Measurements from ENCODE around the gene KCNJ14.

KCNJ14 gene

GRCh38 chr19:48436586-48436985 lies 18.8 kb upstream of the KCNJ14 start:
- H3K4me1 ChIP-seq (ENCODE audit: insufficient read depth, low read length), result no peaks in the 10 kb centered on the region
- no peaks in the 10 kb centered on the region for H3K79me2 ChIP-seq (ENCODE audit: insufficient read depth, low read length)
- ATAC-seq (ENCODE audit: insufficient read depth, low read depth), result no peak
- no peak overlapping the region for H3K9ac ChIP-seq (ENCODE audit: low read depth, low read length)
- H3K27ac ChIP-seq (ENCODE audit: low read length), result no peak overlapping the region
- H3K36me3 ChIP-seq (ENCODE audit: insufficient read depth, low read length), result no peaks in the 10 kb centered on the region
- H3K4me2 ChIP-seq (ENCODE audit: insufficient read depth, low read length), result no peak overlapping the region
- H4K20me1 ChIP-seq (ENCODE audit: insufficient read depth, low read length), result no peaks in the 10 kb centered on the region
- no peaks in the 10 kb centered on the region for H3K9me3 ChIP-seq (ENCODE audit: insufficient read depth, low read length, severe bottlenecking)
- H3K4me3 ChIP-seq (ENCODE audit: low read depth in 1 of 2, low read length in 2 of 2), result no peak overlapping the region
- no peak for DNase-seq
- no peaks in the 10 kb centered on the region for H3K27me3 ChIP-seq (ENCODE audit: insufficient read depth, low read length, poor library complexity)
- TF ChIP-seq EZH2 (IDR thresholded peaks at IDR 0.05; ENCODE audit: borderline replicate concordance, low read depth, low read length, severe bottlenecking), result no peak
- H2AFZ ChIP-seq (ENCODE audit: low read depth, low read length), result no peak overlapping the region

DNA sequence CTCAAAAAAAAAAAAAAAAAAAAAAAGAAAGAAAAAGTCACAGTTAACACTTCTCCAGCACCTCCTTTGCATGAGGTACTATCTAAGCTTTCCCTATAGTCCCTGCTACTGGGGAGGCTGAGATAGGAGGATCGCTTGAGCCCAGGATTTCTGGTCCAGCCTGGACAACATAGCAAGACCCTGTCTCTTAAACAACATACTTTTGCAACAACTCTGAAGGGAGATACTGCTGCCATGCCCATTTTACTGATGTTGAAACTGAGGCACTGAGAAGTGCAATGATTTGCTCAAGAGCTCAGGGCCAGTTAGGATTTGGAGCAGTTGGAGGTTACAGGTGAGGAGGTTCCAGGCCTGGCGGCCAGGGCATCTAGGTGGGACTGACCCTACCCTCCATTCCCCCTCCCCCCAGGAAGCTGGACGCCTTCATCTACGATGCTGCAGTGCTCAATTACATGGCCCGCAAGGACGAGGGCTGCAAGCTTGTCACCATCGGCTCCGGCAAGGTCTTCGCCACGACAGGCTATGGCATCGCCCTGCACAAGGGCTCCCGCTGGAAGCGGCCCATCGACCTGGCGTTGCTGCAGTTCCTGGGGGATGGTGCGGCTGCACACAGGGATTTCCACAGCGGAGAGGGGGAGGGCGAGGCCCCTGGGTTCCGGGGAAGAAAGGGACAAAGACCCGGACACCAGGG lies 13.9 kb upstream of the KCNJ14 start:
- Histone ChIP-seq H3K27me3 (ENCODE audit: insufficient read depth, low read length, poor library complexity) (no peaks in the 10 kb centered on the region), H3K79me2 (ENCODE audit: insufficient read depth, low read length) (peaks cover 14% of the 10 kb centered on the region), H3K4me2 (ENCODE audit: insufficient read depth, low read length) (no peak overlapping the region), H3K4me1 (ENCODE audit: insufficient read depth, low read length) (peaks cover 18% of the 10 kb centered on the region), H3K27ac (ENCODE audit: low read length) (no peak overlapping the region), H3K9me3 (ENCODE audit: insufficient read depth, low read length, severe bottlenecking) (no peaks in the 10 kb centered on the region), H3K36me3 (ENCODE audit: insufficient read depth, low read length) (peaks cover 6% of the 10 kb centered on the region), H3K9ac (ENCODE audit: low read depth, low read length) (no peak overlapping the region), H2AFZ (ENCODE audit: low read depth, low read length) (no peak overlapping the region), H4K20me1 (ENCODE audit: insufficient read depth, low read length) (no peaks in the 10 kb centered on the region), H3K4me3 (ENCODE audit: low read depth in 1 of 2, low read length in 2 of 2) (no peak overlapping the region)
- no peak for TF ChIP-seq EZH2 (IDR thresholded peaks at IDR 0.05; ENCODE audit: borderline replicate concordance, low read depth, low read length, severe bottlenecking)
- TF ChIP-seq, protein P1, sequence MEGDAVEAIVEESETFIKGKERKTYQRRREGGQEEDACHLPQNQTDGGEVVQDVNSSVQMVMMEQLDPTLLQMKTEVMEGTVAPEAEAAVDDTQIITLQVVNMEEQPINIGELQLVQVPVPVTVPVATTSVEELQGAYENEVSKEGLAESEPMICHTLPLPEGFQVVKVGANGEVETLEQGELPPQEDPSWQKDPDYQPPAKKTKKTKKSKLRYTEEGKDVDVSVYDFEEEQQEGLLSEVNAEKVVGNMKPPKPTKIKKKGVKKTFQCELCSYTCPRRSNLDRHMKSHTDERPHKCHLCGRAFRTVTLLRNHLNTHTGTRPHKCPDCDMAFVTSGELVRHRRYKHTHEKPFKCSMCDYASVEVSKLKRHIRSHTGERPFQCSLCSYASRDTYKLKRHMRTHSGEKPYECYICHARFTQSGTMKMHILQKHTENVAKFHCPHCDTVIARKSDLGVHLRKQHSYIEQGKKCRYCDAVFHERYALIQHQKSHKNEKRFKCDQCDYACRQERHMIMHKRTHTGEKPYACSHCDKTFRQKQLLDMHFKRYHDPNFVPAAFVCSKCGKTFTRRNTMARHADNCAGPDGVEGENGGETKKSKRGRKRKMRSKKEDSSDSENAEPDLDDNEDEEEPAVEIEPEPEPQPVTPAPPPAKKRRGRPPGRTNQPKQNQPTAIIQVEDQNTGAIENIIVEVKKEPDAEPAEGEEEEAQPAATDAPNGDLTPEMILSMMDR (IDR thresholded peaks at IDR 0.05; ENCODE audit: borderline replicate concordance, extremely low read depth, low read length, poor library complexity, severe bottlenecking), result no peak
- ATAC-seq (ENCODE audit: insufficient read depth, low read depth) (no peak), DNase-seq (no peak)

DNA sequence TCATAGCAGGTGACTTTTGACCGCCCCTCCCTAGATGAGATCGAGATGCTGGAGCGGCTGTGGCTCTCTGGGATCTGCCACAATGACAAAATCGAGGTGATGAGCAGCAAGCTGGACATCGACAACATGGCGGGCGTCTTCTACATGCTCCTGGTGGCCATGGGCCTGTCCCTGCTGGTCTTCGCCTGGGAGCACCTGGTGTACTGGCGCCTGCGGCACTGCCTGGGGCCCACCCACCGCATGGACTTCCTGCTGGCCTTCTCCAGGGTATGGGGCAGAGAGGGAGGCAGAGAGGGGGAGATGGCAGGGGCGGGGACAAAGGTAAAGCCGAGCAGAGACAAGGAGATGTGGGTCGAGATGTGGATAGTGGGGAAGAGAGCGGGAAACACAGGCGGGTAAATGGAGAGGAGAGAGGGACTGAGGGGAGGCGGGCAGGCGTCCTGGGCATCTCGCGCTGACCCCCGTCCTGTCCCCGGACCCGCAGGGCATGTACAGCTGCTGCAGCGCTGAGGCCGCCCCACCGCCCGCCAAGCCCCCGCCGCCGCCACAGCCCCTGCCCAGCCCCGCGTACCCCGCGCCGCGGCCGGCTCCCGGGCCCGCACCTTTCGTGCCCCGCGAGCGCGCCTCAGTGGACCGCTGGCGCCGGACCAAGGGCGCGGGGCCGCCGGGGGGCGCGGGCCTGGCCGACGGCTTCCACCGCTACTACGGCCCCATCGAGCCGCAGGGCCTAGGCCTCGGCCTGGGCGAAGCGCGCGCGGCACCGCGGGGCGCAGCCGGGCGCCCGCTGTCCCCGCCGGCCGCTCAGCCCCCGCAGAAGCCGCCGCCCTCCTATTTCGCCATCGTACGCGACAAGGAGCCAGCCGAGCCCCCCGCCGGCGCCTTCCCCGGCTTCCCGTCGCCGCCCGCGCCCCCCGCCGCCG lies 13.0 kb upstream of the KCNJ14 start:
- H3K9me3 ChIP-seq (ENCODE audit: insufficient read depth, low read length, severe bottlenecking), result no peaks in the 10 kb centered on the region
- H3K79me2 ChIP-seq (ENCODE audit: insufficient read depth, low read length), result peaks cover 21% of the 10 kb centered on the region
- H4K20me1 ChIP-seq (ENCODE audit: insufficient read depth, low read length), result no peaks in the 10 kb centered on the region
- H3K4me2 ChIP-seq (ENCODE audit: insufficient read depth, low read length), result no peak overlapping the region
- H3K36me3 ChIP-seq (ENCODE audit: insufficient read depth, low read length), result peaks cover 12% of the 10 kb centered on the region
- peaks cover 27% of the 10 kb centered on the region for H3K4me1 ChIP-seq (ENCODE audit: insufficient read depth, low read length)
- H3K27ac ChIP-seq (ENCODE audit: low read length), result no peak overlapping the region
- H3K4me3 ChIP-seq (ENCODE audit: low read depth in 1 of 2, low read length in 2 of 2), result no peak overlapping the region
- no peaks in the 10 kb centered on the region for H3K27me3 ChIP-seq (ENCODE audit: insufficient read depth, low read length, poor library complexity)
- H3K9ac ChIP-seq (ENCODE audit: low read depth, low read length), result no peak overlapping the region
- TF ChIP-seq, protein P1 (IDR thresholded peaks at IDR 0.05; ENCODE audit: borderline replicate concordance, extremely low read depth, low read length, poor library complexity, severe bottlenecking), result no peak
- TF ChIP-seq EZH2 (IDR thresholded peaks at IDR 0.05; ENCODE audit: borderline replicate concordance, low read depth, low read length, severe bottlenecking), result no peak
- H2AFZ ChIP-seq (ENCODE audit: low read depth, low read length), result no peak overlapping the region
- ATAC-seq (ENCODE audit: insufficient read depth, low read depth) (no peak), DNase-seq (no peak)

DNA sequence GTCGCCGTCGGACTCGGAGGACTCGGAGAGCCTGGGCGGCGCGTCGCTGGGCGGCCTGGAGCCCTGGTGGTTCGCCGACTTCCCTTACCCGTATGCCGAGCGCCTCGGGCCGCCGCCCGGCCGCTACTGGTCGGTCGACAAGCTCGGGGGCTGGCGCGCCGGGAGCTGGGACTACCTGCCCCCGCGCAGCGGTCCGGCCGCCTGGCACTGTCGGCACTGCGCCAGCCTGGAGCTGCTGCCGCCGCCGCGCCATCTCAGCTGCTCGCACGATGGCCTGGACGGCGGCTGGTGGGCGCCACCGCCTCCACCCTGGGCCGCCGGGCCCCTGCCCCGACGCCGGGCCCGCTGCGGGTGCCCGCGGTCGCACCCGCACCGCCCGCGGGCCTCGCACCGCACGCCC lies 12.1 kb upstream of the KCNJ14 start:
- peaks cover 30% of the 10 kb centered on the region for H3K79me2 ChIP-seq (ENCODE audit: insufficient read depth, low read length)
- H3K9ac ChIP-seq (ENCODE audit: low read depth, low read length), result no peak overlapping the region
- H3K4me2 ChIP-seq (ENCODE audit: insufficient read depth, low read length), result no peak overlapping the region
- no peak overlapping the region for H2AFZ ChIP-seq (ENCODE audit: low read depth, low read length)
- no peak for DNase-seq
- H3K4me1 ChIP-seq (ENCODE audit: insufficient read depth, low read length), result peaks cover 31% of the 10 kb centered on the region
- TF ChIP-seq, protein P1 (IDR thresholded peaks at IDR 0.05; ENCODE audit: borderline replicate concordance, extremely low read depth, low read length, poor library complexity, severe bottlenecking), result no peak
- TF ChIP-seq EZH2 (IDR thresholded peaks at IDR 0.05; ENCODE audit: borderline replicate concordance, low read depth, low read length, severe bottlenecking), result no peak
- H3K36me3 ChIP-seq (ENCODE audit: insufficient read depth, low read length), result peaks cover 21% of the 10 kb centered on the region
- no peaks in the 10 kb centered on the region for H3K9me3 ChIP-seq (ENCODE audit: insufficient read depth, low read length, severe bottlenecking)
- H4K20me1 ChIP-seq (ENCODE audit: insufficient read depth, low read length), result no peaks in the 10 kb centered on the region
- no peaks in the 10 kb centered on the region for H3K27me3 ChIP-seq (ENCODE audit: insufficient read depth, low read length, poor library complexity)
- H3K4me3 ChIP-seq (ENCODE audit: low read depth in 1 of 2, low read length in 2 of 2), result no peak overlapping the region
- ATAC-seq (ENCODE audit: insufficient read depth, low read depth), result no peak
- no peak overlapping the region for H3K27ac ChIP-seq (ENCODE audit: low read length)
